GM18951 (cell line): ENCODE results near the gene BICC1.

Experiments used
- POLR2A ChIP-seq: IDR thresholded peaks from 4 replicates; pipeline ENCODE4 v1.6.1; 2011; ENCODE audit warnings: mild to moderate bottlenecking; ENCODE audit not compliant: insufficient read length, insufficient read depth; ENCODE audit errors: extremely low read depth
- in situ Hi-C: fragments of 300-500 bp; cut with MboI; formaldehyde crosslinking; loops from one replicate; pipeline ENCODE4 v1.12.0; 2022; ENCODE audit warnings: low sequenced_read_pairs, mixed read lengths, inconsistent platforms; ENCODE audit not compliant: unreplicated experiment

Gene BICC1

DNA sequence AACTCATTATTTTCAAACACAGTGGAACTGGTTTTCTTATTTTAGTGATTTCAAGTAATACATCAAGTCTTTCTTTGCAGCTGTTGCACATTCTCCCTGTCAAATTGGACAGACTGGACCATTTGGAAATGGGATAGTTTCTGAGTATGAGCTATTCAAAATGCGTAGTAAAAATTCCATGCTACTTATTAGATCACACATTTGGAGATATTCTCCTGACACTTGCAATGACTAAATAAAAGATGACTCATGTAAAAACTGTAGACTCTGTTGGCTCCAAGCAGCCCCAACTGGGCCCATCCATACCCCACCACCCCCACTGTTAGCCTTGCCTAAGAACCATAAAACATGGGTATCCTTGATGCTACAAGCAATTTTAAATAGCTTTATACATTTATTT lies 25.9 kb upstream of the BICC1 start:
- no peak for TF ChIP-seq POLR2A
- in situ Hi-C loops = no loop called here

DNA sequence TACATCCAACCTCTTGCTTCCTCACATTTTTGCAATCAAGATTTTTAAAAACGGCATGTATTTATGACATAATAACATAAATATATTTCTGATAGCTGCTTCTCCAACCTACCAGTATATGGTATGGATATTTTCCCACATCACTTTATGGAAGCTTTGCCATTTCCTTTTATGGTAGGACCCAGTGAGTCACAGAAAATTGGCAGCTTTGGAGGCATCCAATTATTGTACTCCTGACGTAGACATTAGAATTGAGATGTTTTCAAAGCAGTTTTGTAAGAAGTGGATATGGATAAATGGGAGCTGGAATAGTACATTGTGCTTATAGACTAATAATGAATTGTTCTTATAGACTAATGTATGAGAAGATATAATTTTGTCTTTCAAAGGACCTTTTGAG lies 23.8 kb upstream of the BICC1 start:
- TF ChIP-seq POLR2A = no peak
- in situ Hi-C loops = no loop called here

DNA sequence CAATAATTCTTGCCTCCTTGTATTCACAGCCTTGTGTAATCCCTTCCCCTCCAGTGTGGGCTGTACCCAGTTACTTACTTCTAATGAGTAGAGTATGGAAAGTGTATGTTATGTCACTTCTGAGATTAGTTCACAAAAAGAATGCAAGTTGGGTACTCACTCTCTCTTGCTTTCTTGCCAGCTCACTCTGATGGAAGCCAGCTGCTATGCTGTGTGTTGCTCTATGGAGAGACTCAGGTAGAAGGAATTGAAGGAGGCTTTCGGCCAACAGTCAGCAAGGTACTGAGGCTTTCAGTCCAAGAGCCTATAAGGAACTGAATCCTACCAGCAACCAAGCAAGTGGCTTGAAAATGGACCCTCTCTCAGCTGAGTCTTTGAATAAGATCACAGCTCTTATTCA lies 9.7 kb upstream of the BICC1 start:
- TF ChIP-seq POLR2A = no peak
- in situ Hi-C loops = no loop called here

DNA sequence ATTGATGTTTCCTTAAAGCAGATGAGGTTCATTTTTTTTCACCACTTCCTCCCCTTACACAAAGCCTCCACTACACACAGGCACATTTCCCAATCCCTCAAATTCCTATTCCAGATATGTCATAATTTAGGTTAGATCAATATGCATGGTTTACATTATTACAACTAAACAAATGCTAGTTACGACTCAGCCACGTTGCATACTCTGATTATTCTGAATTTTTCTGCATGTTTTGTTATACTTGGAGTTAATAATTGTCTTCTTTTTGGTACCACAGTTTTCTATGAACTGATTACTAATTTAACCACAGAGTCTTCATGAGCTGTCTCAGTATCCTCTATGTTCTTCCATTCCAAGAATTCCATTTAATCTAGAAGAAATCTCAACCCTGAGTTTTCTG lies 4.4 kb upstream of the BICC1 start:
- TF ChIP-seq POLR2A = no peak
- in situ Hi-C loops = no loop called here

DNA sequence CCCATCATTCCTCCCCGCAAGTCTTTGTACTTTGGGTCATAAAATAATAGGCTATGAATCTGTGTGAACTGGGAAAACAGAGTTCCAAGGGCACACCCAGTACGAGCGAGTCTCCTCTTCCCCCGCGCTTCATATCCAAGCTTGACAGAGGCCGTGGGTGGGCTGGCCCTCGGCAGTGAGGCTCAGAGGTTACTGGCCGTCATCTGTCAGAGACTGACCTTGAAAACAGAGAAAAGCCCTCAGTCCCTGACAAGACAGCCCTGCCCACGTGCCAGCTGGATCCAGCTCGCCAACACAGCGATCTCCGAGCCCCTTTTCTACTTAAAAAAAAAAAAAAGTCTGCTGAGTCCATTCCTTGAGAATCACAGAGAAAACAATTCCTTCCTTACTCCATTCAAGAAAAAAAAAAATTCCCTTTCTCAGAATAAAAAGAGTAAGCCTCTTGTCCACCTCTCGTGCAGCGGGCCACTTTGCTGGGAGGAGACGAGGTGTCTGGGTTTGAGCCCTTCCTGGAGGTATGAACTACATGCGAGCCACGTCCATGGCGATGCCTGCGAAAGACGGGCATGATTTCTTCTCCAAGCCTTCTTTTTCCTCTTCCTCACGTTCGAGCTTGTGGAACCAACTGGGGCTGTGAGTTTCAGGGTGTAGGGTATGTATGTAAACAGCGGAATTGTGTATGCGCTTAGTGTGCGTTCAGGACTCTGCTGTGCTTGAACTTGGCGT lies 744 bp upstream of the BICC1 start:
- TF ChIP-seq POLR2A = no peak
- in situ Hi-C loops = no loop called here

DNA sequence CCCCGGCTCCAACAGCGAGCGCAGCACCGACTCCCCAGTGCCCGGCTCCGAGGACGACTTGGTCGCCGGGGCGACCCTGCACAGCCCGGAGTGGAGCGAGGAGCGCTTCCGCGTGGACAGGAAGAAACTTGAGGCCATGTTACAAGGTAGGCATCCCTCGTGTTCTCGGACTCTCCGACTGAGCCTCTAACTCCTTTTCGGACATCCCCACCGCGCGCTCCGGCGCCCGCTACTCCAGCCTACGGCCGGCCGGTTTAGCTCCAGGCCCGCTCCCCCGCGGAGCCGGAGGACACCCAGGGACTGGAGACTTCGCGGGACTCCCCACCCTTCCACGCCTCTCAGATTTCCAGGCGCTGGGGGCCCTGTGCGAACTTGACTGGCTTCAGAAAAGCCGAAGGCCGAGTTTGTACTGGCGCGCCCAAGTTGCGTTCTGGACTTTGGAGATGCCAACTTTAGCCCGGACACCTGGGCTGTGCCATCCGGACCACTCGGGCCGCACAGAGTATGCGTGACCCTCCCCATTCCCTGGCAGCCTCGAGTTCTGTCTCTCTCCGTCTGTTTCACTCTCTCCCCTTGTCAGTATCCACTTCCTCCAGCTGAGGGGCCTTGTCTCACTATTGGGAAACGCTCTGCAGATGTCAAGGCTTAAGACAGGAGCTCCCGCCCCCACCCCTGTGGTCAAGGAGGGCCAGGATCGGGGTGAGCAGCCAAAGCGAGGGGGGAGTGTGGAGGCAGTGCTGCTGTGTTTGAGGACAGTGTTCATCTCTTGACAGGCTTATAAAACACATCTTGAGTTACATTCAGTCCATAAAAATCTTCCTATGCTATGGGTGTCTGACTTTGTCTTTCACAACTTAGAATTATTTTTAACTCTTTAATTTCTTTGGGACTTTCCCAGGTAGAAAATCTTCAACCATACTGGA lies 777 bp downstream of the BICC1 start:
- in situ Hi-C loops = no loop called here
- TF ChIP-seq POLR2A = no peak

DNA sequence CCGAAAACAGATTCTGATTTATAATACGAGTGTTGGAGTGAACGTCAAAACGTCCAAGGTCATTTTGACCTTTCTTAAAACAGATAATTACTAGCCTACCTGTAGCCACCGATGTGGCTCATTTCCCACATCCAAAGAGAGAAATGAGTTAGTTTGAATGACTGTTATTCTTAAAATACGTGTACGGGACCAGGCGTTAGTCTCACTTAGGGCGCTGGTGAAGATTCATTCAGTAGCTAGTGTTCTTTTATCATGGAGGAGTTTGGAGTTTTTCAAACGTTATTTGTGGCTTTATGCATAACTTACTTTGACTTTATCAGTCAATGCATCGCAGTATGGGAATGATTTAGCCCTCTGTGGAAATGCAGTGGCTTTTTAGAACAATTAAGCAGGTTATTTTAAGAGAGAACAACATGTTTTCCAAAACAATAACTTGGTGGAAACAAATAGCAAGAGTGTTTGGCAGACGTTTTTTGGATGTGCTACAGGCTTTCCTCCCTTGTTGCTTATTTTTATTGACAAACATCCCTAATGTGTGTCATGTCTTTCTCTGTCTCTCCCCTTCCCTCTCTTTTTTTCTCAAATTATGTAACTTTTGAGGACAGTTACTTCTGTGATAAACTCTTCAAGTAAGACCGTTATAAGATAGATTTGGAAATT lies 1.6 kb downstream of the BICC1 start:
- in situ Hi-C loops = no loop called here
- TF ChIP-seq POLR2A = no peak

DNA sequence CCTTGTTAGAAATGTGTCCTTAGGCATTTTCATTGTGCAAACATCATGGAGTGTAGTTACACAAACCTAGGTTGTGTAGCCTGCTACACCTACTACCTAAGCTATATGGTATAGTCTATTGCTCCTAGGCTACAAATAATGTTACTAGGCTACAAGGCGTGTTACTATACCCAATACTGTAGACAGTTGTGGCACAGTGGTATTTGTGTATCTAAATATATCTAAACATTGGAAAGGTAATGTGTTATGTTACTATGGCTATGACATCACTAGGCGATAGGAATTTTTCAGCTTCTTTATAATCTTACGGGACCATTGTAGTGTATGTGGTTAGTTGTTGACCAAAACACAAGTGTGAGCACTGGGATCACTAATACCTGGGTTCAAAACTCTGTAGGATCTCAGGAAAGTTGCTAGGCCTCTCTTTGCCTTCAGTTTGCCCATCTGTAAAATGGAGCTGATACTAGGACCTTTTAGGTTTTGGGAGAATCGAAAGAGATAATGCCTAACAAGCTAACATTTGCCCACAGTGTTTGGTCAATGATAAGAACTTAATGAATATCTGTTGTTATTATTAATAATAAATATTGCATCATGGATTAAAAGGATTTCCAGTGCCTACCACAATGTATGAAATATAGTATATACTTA lies 2.7 kb downstream of the BICC1 start:
- no peak for TF ChIP-seq POLR2A
- in situ Hi-C loops = no loop called here

DNA sequence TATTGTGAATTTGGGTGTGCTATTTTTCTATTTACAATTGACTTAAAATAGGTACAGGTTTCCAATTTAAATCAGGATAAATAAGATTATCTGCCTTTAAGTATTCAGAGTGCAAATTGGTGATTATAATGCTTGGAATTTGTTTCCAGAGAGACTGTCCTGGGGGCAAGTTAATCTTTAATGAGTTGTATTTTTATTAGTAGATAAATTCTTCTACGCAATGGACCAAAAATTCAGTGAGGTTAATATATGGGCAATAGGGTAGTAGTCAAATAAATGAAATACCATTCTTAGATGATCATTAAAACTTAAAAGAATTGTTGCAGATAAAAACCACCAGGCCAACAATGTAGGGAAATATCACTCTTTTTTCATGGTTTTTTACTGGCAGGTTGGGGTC lies 3.4 kb downstream of the BICC1 start:
- no peak for TF ChIP-seq POLR2A
- in situ Hi-C loops = no loop called here

DNA sequence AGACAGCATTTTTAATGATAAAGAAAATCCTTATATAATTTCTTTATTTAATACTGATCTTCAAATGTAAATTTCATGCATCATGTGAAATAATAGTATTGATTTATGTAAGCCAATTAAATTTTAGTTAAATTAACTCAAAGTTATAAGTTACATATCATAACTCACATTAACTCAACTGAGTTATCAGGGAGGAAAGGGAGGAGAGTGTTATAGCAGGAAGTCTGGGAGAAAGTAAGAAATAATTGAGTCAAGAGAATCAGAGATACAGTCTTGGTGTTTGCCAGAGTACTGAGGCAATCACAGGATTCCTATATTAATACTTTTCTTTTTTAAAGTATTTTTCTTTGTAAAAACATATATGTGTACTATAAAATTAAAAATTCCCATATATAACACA lies 4.0 kb downstream of the BICC1 start:
- no peak for TF ChIP-seq POLR2A
- in situ Hi-C loops = no loop called here

DNA sequence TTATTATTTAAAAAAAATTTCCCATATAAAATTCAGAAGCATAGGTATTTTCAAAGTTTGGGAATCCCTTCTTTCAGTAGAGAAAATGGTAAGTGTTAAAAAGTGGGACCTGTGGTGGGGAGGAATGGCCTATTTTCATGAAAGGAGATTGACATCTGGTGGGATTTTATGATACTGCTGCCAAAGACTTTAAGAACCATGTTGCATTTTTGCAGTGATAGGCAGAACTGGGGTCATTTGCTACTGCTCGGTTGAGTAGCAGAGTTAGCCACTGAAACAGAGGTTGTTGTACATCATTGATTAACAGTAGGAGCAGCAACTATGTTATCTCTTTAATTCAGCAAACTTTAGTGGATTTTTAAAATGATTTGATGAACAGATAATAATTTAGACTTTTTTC lies 4.4 kb downstream of the BICC1 start:
- in situ Hi-C loops = no loop called here
- TF ChIP-seq POLR2A = no peak

DNA sequence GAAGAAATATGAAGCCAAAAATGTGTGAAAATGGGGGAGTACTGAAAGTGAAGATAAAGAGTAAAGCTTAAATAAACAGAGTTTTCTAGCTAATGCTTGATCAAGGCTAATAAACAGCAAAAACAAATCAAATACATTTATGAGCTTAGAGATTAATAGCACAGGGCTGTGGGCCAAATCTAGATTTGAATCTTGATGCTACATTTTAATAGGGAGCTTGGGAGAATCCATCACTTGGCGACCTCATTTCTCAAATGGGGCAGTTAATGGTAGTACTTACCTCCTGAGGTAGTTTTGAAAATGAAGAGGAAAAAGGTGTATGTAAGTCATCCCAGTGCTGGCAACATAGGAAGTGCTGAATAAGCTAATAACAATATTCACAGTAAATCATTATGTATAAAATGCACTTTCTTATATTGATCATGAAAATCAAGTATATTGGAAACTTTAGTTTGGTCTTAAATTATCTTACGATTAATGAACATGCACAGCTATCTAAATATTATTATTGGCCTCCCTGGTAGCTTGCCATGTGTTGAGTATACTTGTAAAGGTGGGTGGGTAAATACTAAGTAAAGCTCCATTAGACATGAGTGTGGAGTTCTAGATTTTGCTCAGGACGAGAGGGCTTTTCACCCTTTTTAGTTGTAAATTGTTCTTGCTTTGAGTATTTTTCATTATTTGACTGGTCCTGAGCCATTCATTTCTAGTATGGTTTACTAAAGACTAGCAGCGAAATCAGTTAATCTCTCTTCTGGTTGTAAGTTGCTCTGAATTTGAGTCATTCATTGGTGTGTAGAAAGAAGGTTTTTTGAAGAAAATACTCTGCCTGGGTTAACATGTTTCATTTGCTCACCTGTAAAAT lies 5.1 kb downstream of the BICC1 start:
- TF ChIP-seq POLR2A = no peak
- in situ Hi-C loops = no loop called here
